ENCODE results near the gene RNU2-1.
"Not testable (repeated sequence)": the region's sequence is repeated elsewhere in the genome, so short reads cannot be mapped to it uniquely, and the experiment has no call there.

Gene RNU2-1

GRCh38 chr17:43213545-43213944 lies 20.2 kb downstream of the RNU2-1 start:
- peak overlapping the region; percentile 84 for H3K9ac ChIP-seq
- H3K4me2 ChIP-seq: peak overlapping the region; percentile 92

DNA sequence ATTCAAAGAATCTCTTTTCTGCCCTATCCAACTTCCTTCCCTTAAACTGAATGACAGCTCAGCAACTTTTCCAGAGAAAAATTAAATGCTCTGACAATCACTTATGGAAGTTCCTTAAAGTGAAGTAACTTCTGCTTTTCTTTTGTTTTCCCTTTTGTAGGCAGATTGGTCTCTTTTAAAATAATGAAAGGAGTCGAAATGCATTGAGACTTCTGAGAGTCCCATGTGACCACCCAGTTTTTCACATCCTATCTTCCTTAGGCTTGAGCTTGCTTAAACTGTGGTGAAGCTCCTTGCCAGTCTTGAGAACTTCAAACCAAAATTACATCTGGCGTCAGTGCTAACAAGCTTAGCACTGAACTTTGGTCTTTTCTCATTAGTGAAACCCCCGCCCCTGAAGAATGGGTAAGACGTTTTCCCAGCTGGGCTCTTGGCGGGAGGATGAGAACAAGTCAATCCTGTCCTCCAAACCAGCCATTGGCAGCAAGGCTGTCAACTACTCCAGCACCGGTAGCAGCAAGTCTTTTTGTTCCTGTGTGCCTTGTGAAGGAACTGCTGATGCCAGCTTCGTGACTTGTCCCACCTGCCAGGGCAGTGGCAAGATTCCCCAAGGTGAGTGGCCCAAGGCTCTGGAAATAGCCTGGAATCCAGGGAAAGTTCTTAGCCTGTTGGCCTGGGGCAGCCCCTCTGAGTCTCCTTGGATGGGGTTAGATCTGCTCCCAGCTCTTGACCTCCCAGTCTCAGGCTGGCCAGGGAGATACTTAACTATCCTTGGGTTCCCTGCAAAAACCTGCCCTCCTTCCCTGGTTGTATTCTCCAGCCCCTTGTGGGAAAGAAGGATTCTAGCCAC lies 20.9 kb downstream of the RNU2-1 start:
- H3K4me3 ChIP-seq: peak overlapping the region; percentile 77
- TF ChIP-seq Cebpa-rat (IDR thresholded peaks at IDR 0.05): no peak

More at GRCh38 chr17:43213545-43213944, 20.2 kb downstream of the RNU2-1 start:
- H3K4me1 ChIP-seq: peaks cover 44% of the 10 kb centered on the region
- H3K9me3 ChIP-seq: no peaks in the 10 kb centered on the region
- no peaks in the 10 kb centered on the region for H3K27me3 ChIP-seq
- TF ChIP-seq Cebpa-rat (IDR thresholded peaks at IDR 0.05): no peak
- 0 out of 2 replicates have a peak overlapping the region, but pooled peaks have one; percentile 44 for H3K27ac ChIP-seq
- no peak overlapping the region; the same call in 1 of the 2 replicates for H3K4me3 ChIP-seq
- H4K20me1 ChIP-seq: no peaks in the 10 kb centered on the region; the same call in 1 of the 2 replicates
- peaks cover 31% of the 10 kb centered on the region for H3K36me3 ChIP-seq

DNA sequence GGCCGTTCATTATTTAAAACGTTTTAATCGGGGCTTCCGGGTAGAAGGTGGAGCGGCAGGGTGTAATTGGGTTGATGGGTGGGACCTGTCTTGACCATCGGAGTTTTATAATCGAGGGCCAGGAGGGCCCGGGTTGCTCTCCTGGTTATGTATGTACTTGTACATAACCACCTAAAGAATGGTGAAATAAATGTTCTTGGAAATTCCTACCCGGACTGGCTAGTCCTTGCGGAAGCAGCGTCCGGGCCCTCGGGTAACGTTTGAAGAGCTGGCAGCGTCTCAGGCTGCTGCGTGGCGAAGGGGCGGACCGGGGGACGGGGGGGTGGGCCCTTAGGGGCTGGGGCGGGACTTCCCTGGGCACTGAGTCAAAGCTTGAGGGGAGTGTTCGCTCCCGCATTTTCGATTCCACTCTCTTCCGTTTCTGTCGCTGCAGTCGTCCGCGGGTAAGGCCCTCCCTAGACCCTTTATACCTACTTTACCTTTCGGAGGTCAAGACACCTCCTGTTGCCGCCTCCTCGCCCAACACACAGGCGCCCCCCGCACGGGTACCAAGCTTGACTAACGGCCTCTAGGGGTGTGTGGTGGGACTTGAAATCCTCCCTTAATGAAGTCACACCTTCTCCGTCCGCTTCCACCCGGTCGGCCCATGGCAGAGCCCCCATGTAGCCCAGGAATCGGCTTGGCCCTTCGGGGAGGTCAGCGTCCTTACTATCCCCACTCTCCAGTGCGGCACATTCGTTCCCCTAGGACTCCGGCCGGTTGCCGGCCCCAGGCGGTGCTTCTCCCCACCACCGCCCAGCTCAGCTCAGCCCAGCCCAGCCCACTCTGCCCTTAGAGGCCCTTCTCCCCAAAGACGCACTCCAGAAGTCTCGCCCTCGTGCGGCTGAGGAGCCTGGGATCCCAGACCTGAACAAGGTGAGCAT lies 22.0 kb downstream of the RNU2-1 start, which contains the start of gene TMEM106A:
TMEM106A (plus strand) TSS at position 396 of the 923 bp plus-strand sequence. CDS start 1,167 bp downstream, outside the sequence.
- Histone ChIP-seq H3K4me1 (peaks cover 35% of the 10 kb centered on the region), H3K4me2 (peak within 1 kb of the TSS; percentile 92), H3K27ac (peak within 1 kb of the TSS; percentile 70), H3K36me3 (peaks cover 15% of the 10 kb centered on the region), H4K20me1 (no peaks in the 10 kb centered on the region; the same call in 1 of the 2 replicates), H3K9me3 (no peaks in the 10 kb centered on the region), H3K27me3 (no peaks in the 10 kb centered on the region), H3K9ac (peak within 1 kb of the TSS; percentile 84), H3K4me3 (peak within 1 kb of the TSS; percentile 77)
- TF ChIP-seq Cebpa-rat (IDR thresholded peaks at IDR 0.05): no peak

More for the DNA sequence above, 20.9 kb downstream of the RNU2-1 start:
- peak overlapping the region; percentile 44; the same call in 1 of the 2 replicates for H3K27ac ChIP-seq
- peaks cover 25% of the 10 kb centered on the region for H3K36me3 ChIP-seq
- no peaks in the 10 kb centered on the region for H3K9me3 ChIP-seq
- H3K27me3 ChIP-seq: no peaks in the 10 kb centered on the region
- H3K9ac ChIP-seq: peak overlapping the region; percentile 84
- peak overlapping the region; percentile 92 for H3K4me2 ChIP-seq
- H3K4me1 ChIP-seq: peaks cover 44% of the 10 kb centered on the region
- no peaks in the 10 kb centered on the region; the same call in 1 of the 2 replicates for H4K20me1 ChIP-seq

- Histone ChIP-seq H3K9ac (peak overlapping the region; percentile 77), H3K27me3 (no peaks in the 10 kb centered on the region), H3K4me3 (peak overlapping the region; percentile 77), H3K4me1 (peaks cover 35% of the 10 kb centered on the region), H3K36me3 (peaks cover 9% of the 10 kb centered on the region), H3K4me2 (peak overlapping the region; percentile 86), H3K27ac (peak overlapping the region; percentile 70), H3K9me3 (no peaks in the 10 kb centered on the region), H4K20me1 (no peaks in the 10 kb centered on the region; the same call in 1 of the 2 replicates)
- no peak for TF ChIP-seq Cebpa-rat (IDR thresholded peaks at IDR 0.05)
These were observed 22.7 kb downstream of the RNU2-1 start for GRCh38 chr17:43211123-43211479.

DNA sequence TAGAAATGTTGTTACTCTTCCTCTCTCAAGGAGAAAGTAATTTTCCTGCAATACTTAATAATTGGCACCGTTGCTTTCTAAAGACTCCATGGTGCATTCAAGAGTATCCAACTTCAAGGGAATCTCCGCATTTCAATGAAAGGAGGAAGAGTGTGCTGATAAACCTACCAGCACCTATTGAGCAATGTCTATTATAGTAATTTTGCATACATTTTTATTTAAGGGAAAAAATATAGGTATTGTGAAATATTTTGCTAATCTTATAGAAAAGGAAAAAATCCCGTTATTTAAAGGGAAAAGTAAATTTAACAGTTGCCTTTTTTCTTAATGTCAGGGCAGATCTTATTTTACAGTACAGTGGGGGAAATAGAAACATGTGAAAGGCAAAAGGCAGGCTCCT lies 23.2 kb downstream of the RNU2-1 start:
- H3K36me3 ChIP-seq: peaks cover 4% of the 10 kb centered on the region
- no peak overlapping the region for H3K27ac ChIP-seq
- H3K4me3 ChIP-seq: no peak overlapping the region; the same call in 1 of the 2 replicates
- peak overlapping the region; percentile 86 for H3K4me2 ChIP-seq
- TF ChIP-seq Cebpa-rat (IDR thresholded peaks at IDR 0.05): no peak
- H3K27me3 ChIP-seq: no peaks in the 10 kb centered on the region
- H4K20me1 ChIP-seq: no peaks in the 10 kb centered on the region; the same call in 1 of the 2 replicates
- peaks cover 35% of the 10 kb centered on the region for H3K4me1 ChIP-seq
- no peak overlapping the region for H3K9ac ChIP-seq
- H3K9me3 ChIP-seq: no peaks in the 10 kb centered on the region

DNA sequence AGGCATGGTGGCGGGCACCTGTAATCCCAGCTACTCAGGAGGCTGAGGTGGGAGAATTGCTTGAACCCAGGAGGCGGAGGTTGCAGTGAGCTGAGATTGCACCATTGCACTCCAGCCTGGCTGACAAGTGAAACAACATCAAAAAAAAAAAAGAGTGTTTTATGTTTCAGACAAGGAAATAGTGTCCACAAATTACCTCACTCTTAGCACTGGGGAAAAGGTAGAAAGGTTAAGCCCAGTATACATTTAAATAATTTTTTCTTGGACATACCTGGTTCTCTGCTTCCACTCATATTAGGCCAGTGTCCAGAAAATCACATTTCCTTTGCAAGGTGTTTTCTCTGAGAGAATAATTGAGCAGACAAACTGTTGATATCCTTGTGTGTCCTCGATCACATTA lies 30.8 kb downstream of the RNU2-1 start:
- Histone ChIP-seq H3K4me1 (peaks cover 19% of the 10 kb centered on the region), H3K36me3 (peaks cover 50% of the 10 kb centered on the region)
- H3K9ac ChIP-seq, H3K27ac ChIP-seq, H3K9me3 ChIP-seq, H3K4me2 ChIP-seq, H3K27me3 ChIP-seq, H4K20me1 ChIP-seq, H3K4me3 ChIP-seq: not testable (repeated sequence)

DNA sequence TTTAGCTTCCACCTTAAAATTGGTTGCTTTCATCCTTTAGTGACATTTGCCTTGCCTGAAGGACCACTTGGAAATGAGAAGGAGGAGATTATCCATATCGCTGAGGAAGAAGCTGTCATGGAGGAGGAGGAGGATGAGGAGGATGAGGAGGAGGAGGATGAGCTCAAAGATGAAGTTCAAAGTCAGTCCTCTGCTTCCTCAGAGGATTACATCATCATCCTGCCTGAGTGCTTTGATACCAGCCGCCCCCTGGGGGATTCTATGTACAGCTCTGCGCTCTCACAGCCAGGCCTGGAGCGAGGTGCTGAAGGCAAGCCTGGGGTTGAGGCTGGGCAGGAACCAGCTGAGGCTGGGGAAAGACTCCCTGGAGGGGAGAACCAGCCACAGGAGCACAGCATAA lies 33.6 kb downstream of the RNU2-1 start:
- Histone ChIP-seq H3K27ac (no peak overlapping the region), H3K9ac (no peak overlapping the region), H3K4me1 (peaks cover 19% of the 10 kb centered on the region), H3K4me3 (no peak overlapping the region), H4K20me1 (no peaks in the 10 kb centered on the region), H3K27me3 (no peaks in the 10 kb centered on the region), H3K36me3 (peaks cover 74% of the 10 kb centered on the region), H3K9me3 (no peaks in the 10 kb centered on the region), H3K4me2 (peak overlapping the region; percentile 39)
- TF ChIP-seq Cebpa-rat (IDR thresholded peaks at IDR 0.05): peak; percentile 80

GRCh38 chr17:43199633-43200032 lies 34.1 kb downstream of the RNU2-1 start:
- H3K9ac ChIP-seq: no peak overlapping the region
- peaks cover 76% of the 10 kb centered on the region for H3K36me3 ChIP-seq
- no peak overlapping the region for H3K27ac ChIP-seq
- H3K9me3 ChIP-seq: no peaks in the 10 kb centered on the region
- TF ChIP-seq Cebpa-rat (IDR thresholded peaks at IDR 0.05): no peak
- peak overlapping the region; percentile 39; the same call in 1 of the 2 replicates for H3K4me2 ChIP-seq
- no peaks in the 10 kb centered on the region for H3K27me3 ChIP-seq
- H3K4me1 ChIP-seq: peaks cover 19% of the 10 kb centered on the region
- no peaks in the 10 kb centered on the region for H4K20me1 ChIP-seq
- H3K4me3 ChIP-seq: no peak overlapping the region

GRCh38 chr17:43193251-43193650 lies 40.5 kb downstream of the RNU2-1 start:
- Histone ChIP-seq H3K27ac (no peak overlapping the region), H3K9ac (no peak overlapping the region), H3K4me1 (no peaks in the 10 kb centered on the region), H3K9me3 (no peaks in the 10 kb centered on the region), H3K27me3 (no peaks in the 10 kb centered on the region), H3K4me3 (no peak overlapping the region), H4K20me1 (no peaks in the 10 kb centered on the region), H3K36me3 (peaks cover 95% of the 10 kb centered on the region), H3K4me2 (no peak overlapping the region)
- no peak for TF ChIP-seq Cebpa-rat (IDR thresholded peaks at IDR 0.05)

DNA sequence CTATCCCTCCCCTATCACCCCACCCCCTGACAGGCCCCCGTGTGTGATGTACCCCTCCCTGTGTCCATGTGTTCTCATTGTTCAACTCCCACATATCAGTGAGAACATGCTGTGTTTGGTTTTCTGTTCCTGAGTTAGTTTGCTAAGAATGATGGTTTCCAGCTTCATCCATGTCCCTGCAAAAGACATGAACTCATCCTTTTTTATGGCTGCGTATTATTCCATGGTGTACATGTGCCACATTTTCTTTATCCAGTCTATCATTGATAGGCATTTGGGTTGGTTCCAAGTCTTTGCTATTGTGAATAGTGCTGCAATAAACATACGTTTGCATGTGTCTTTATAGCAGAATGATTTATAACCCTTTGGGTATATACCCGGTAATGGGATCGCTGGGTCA lies 47.1 kb downstream of the RNU2-1 start:
- not testable (repeated sequence) for H3K9ac ChIP-seq, H3K4me3 ChIP-seq, H4K20me1 ChIP-seq, H3K27ac ChIP-seq, H3K27me3 ChIP-seq, H3K4me1 ChIP-seq, H3K9me3 ChIP-seq, H3K4me2 ChIP-seq
- H3K36me3 ChIP-seq: peaks cover 55% of the 10 kb centered on the region

Data from BLaER1 (cell line).